Activated CD4-positive, alpha-beta T cell treated with anti-CD3 and anti-CD28 coated beads for 36 hours (primary cell): ENCODE data around the gene CFAP74. TPM values are rescaled to one million over a fixed set of nuclear protein-coding genes. Genes with fewer than 3 reads are reported as not detected.

Experiments used
- ATAC-seq: fragments of 200-7000 bp; cut with Tn5 transposase; one replicate; pipeline ENCODE4 v1.10.0; 2021; ENCODE audit warnings: mild to moderate bottlenecking, moderate library complexity
- CTCF ChIA-PET: fragments of 350-600 bp; sonication (Branson Sonifier 250); formaldehyde crosslinking; loops from one replicate; lab custom pipeline; 2021; ENCODE audit warnings: antibody characterized with exemption; lab: Charles Lee
- POLR2A ChIA-PET: fragments of 350-600 bp; sonication (Branson Sonifier 250); formaldehyde crosslinking; loops from one replicate; lab custom pipeline; 2021; ENCODE audit warnings: antibody characterized with exemption, inconsistent platforms; lab: Charles Lee
- DNase-seq: peaks from one replicate; pipeline ENCODE4 v3.0.0-alpha.2; 2020
- H3K27ac Mint-ChIP-seq: one replicate; pipeline ENCODE4 v1.8.0; 2021; ENCODE audit warnings: mixed read lengths
- H3K27me3 Mint-ChIP-seq: one replicate; pipeline ENCODE4 v1.8.0; 2021; ENCODE audit warnings: mixed read lengths
- H3K36me3 Mint-ChIP-seq: one replicate; pipeline ENCODE4 v1.8.0; 2021; ENCODE audit warnings: low read depth, mixed read lengths
- H3K4me1 Mint-ChIP-seq: one replicate; pipeline ENCODE4 v1.8.0; 2021; ENCODE audit warnings: mixed read lengths
- H3K4me3 Mint-ChIP-seq: one replicate; pipeline ENCODE4 v1.8.0; 2021; ENCODE audit warnings: mild to moderate bottlenecking, moderate library complexity, mixed read lengths
- H3K9me3 Mint-ChIP-seq: one replicate; pipeline ENCODE4 v1.8.0; 2021; ENCODE audit warnings: low read depth, mixed read lengths
- intact Hi-C, 2 experiments: fragments of 100-400 bp; cut with DNase I in 1 of 2; cut with micrococcal nuclease in 1 of 2; formaldehyde crosslinking; loops; one replicate each; pipeline versions ENCODE4 v1.14.2 to v1.15.1; 2022 to 2024; cut with DNase I, micrococcal nuclease
- total RNA-seq, 2 experiments: library from RNA; stranded (reverse); gene quantifications; one replicate each; pipeline ENCODE4 v1.2.3, GENCODE V29; 2021

Gene CFAP74
- total RNA-seq, 2 experiments from 2014 or later = 0.25 TPM; not detected in 1

- ChIA-PET POLR2A (no interaction called here), CTCF (interaction anchor here (0.5 to 0.6 kb wide), 2 partner anchors 24 to 60 kb away, joined by 3 read pairs; no protein-coding TSS in a partner anchor)
- no peaks in the 10 kb centered on the region for H3K9me3 Mint-ChIP-seq
Measured at GRCh38 chr1:1922956-1923833, 80.4 kb downstream of the CFAP74 start.

GRCh38 chr1:1922702-1922955 is 81.0 kb downstream of the CFAP74 start:
- DNase-seq = no peak
- Mint-ChIP-seq H3K27ac (no peak overlapping the region), H3K4me3 (no peak overlapping the region), H3K27me3 (no peaks in the 10 kb centered on the region), H3K4me1 (peaks cover 4% of the 10 kb centered on the region), H3K36me3 (no peaks in the 10 kb centered on the region), H3K9me3 (no peaks in the 10 kb centered on the region)
- POLR2A ChIA-PET = no interaction called here
- intact Hi-C loops = no loop called here
- ATAC-seq = no peak
- CTCF ChIA-PET = interaction anchor here (0.5 kb wide), 1 partner anchor 59 kb away, joined by 3 read pairs; no protein-coding TSS in a partner anchor

More at GRCh38 chr1:1922956-1923833, 80.4 kb downstream of the CFAP74 start:
- H3K36me3 Mint-ChIP-seq = no peaks in the 10 kb centered on the region
- DNase-seq = no peak
- ATAC-seq = no peak
- H3K27me3 Mint-ChIP-seq = no peaks in the 10 kb centered on the region
- intact Hi-C loops = no loop called here
- H3K4me3 Mint-ChIP-seq = no peak overlapping the region
- peaks cover 3% of the 10 kb centered on the region for H3K4me1 Mint-ChIP-seq
- H3K27ac Mint-ChIP-seq = no peak overlapping the region

- no peaks in the 10 kb centered on the region for H3K27me3 Mint-ChIP-seq
- peaks cover 4% of the 10 kb centered on the region for H3K4me1 Mint-ChIP-seq
- H3K36me3 Mint-ChIP-seq = no peaks in the 10 kb centered on the region
- no peaks in the 10 kb centered on the region for H3K9me3 Mint-ChIP-seq
- ATAC-seq (no peak), DNase-seq (no peak)
- ChIA-PET POLR2A (no interaction called here), CTCF (interaction anchor here (0.5 kb wide), 1 partner anchor 59 kb away, joined by 3 read pairs; no protein-coding TSS in a partner anchor)
- H3K4me3 Mint-ChIP-seq = no peak overlapping the region
- intact Hi-C loops = no loop called here
- no peak overlapping the region for H3K27ac Mint-ChIP-seq
Measured at GRCh38 chr1:1921901-1922701, 81.5 kb downstream of the CFAP74 start.

- DNase-seq (no peak), ATAC-seq (no peak)
- peaks cover 4% of the 10 kb centered on the region for H3K4me1 Mint-ChIP-seq
- H3K27ac Mint-ChIP-seq = no peak overlapping the region
- no peak overlapping the region for H3K4me3 Mint-ChIP-seq
- POLR2A ChIA-PET = no interaction called here
- no peaks in the 10 kb centered on the region for H3K9me3 Mint-ChIP-seq
- H3K27me3 Mint-ChIP-seq = no peaks in the 10 kb centered on the region
- CTCF ChIA-PET = no interaction called here
- no peaks in the 10 kb centered on the region for H3K36me3 Mint-ChIP-seq
- intact Hi-C loops = no loop called here
Measured at GRCh38 chr1:1921459-1921862, 82.1 kb downstream of the CFAP74 start.

GRCh38 chr1:1920608-1921458 is 82.8 kb downstream of the CFAP74 start:
- ChIA-PET CTCF (no interaction called here), POLR2A (no interaction called here)
- DNase-seq (no peak), ATAC-seq (no peak)
- no peaks in the 10 kb centered on the region for H3K27me3 Mint-ChIP-seq
- H3K4me1 Mint-ChIP-seq = peaks cover 4% of the 10 kb centered on the region
- intact Hi-C loops = no loop called here
- no peak overlapping the region for H3K27ac Mint-ChIP-seq
- H3K36me3 Mint-ChIP-seq = no peaks in the 10 kb centered on the region
- no peak overlapping the region for H3K4me3 Mint-ChIP-seq
- H3K9me3 Mint-ChIP-seq = no peaks in the 10 kb centered on the region

- Mint-ChIP-seq H3K27ac (no peak overlapping the region), H3K4me3 (no peak overlapping the region), H3K27me3 (no peaks in the 10 kb centered on the region), H3K9me3 (no peaks in the 10 kb centered on the region), H3K4me1 (peaks cover 4% of the 10 kb centered on the region), H3K36me3 (no peaks in the 10 kb centered on the region)
- POLR2A ChIA-PET = no interaction called here
- intact Hi-C loops = no loop called here
- CTCF ChIA-PET = no interaction called here
- no peak for DNase-seq
- no peak for ATAC-seq
Measured at GRCh38 chr1:1920057-1920607, 83.5 kb downstream of the CFAP74 start.

GRCh38 chr1:1919304-1920056 is 84.1 kb downstream of the CFAP74 start:
- CTCF ChIA-PET = no interaction called here
- Mint-ChIP-seq H3K4me1 (peaks cover 4% of the 10 kb centered on the region), H3K27me3 (no peaks in the 10 kb centered on the region), H3K36me3 (no peaks in the 10 kb centered on the region), H3K9me3 (no peaks in the 10 kb centered on the region), H3K4me3 (peak overlapping the region; percentile 62), H3K27ac (no peak overlapping the region)
- POLR2A ChIA-PET = no interaction called here
- peak; percentile 100 for DNase-seq
- intact Hi-C loops = loop anchor here (1.0 to 2.0 kb wide), 13 partner anchors 10 to 851 kb away; partner anchors contain the start of genes ATAD3B (in 1 of the 2), CDK11B (in 1 of the 2), GNB1 (in 1 of the 2) and MORN1 (in 1 of the 2)
- peak; percentile 92 for ATAC-seq

GRCh38 chr1:1918901-1919303 is 84.7 kb downstream of the CFAP74 start, which contains the start of gene TMEM52:
Gene TMEM52 (minus strand): TSS chr1:1919279. CDS start chr1:1919265, 14 bp downstream.
- H3K4me1 Mint-ChIP-seq = peaks cover 4% of the 10 kb centered on the region
- DNase-seq = no peak
- no peak within 1 kb of the TSS for H3K27ac Mint-ChIP-seq
- no peaks in the 10 kb centered on the region for H3K27me3 Mint-ChIP-seq
- ChIA-PET POLR2A (no interaction called here), CTCF (interaction anchor here (2.0 kb wide), 1 partner anchor 10 kb away, joined by 7 read pairs; no protein-coding TSS in a partner anchor)
- peak within 1 kb of the TSS; percentile 62 for H3K4me3 Mint-ChIP-seq
- intact Hi-C loops = loop anchor here (1.0 to 2.0 kb wide), 13 partner anchors 10 to 851 kb away; partner anchors contain the start of genes ATAD3B (in 1 of the 2), CDK11B (in 1 of the 2), GNB1 (in 1 of the 2) and MORN1 (in 1 of the 2)
- ATAC-seq = peak; percentile 16
- no peaks in the 10 kb centered on the region for H3K36me3 Mint-ChIP-seq
- H3K9me3 Mint-ChIP-seq = no peaks in the 10 kb centered on the region

GRCh38 chr1:1917995-1918900 is 85.3 kb downstream of the CFAP74 start:
- CTCF ChIA-PET = interaction anchor here (2.0 kb wide), 1 partner anchor 9 kb away, joined by 7 read pairs; no protein-coding TSS in a partner anchor
- Mint-ChIP-seq H3K27me3 (peaks cover 2% of the 10 kb centered on the region), H3K36me3 (no peaks in the 10 kb centered on the region), H3K4me3 (peak overlapping the region; percentile 39), H3K9me3 (no peaks in the 10 kb centered on the region), H3K4me1 (peaks cover 4% of the 10 kb centered on the region), H3K27ac (no peak overlapping the region)
- ATAC-seq (no peak), DNase-seq (no peak)
- intact Hi-C loops = loop anchor here in 1 of 2 experiments (2.0 kb wide), 1 partner anchor 447 kb away; the partner anchor contains the start of gene ATAD3B
- POLR2A ChIA-PET = no interaction called here
